GM10266 (cell line): ENCODE data around the gene SLC25A25.
A peak's percentile ranks its signal among the peaks of the same experiment; 100 is the strongest.

ENCODE experiments used
- DNase-seq: peaks from one replicate; pipeline ENCODE4 v3.0.0; 2012; ENCODE audit errors: extremely low spot score
- TF ChIP-seq, protein P1 (sequence below): IDR thresholded peaks from 2 replicates; pipeline ENCODE4 v1.5.1; 2012; ENCODE audit warnings: mild to moderate bottlenecking, low read depth; ENCODE audit not compliant: control insufficient read depth, insufficient read depth; ENCODE audit errors: missing control alignments

Gene SLC25A25

DNA sequence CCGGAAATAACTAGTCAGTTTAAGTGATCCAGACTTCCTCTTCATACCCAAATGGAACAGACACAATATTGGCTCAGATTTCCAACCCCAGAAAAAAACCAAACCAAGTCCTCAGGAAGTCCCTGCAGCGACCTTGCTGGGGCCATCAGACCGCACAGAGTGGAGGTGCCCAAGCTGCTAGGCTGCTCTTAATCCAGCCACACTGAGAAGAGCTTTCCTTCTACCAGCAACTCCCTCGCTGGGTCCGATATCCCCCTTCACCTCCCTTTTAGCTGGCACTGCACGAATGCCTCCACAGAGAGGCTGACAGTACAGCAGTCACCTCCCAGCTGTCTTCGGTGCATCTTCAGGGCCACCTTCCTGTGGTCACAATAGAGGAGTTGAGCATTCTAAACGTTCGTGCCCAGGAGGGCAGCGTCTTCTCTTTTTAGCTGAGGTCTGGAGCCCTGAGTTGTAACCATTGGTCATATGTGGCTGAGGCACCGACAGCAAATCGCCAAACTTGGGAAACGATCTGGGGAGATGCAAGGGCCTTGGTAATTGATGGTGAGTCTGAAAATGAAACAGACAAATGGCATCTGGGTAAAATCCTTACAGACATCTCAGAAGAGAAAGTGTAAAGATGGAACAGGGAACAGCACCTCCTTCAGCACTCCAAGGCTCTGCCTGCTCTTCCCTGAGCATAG, 6.6 kb upstream of the SLC25A25 start:
- no peak for DNase-seq
- TF ChIP-seq, protein P1, sequence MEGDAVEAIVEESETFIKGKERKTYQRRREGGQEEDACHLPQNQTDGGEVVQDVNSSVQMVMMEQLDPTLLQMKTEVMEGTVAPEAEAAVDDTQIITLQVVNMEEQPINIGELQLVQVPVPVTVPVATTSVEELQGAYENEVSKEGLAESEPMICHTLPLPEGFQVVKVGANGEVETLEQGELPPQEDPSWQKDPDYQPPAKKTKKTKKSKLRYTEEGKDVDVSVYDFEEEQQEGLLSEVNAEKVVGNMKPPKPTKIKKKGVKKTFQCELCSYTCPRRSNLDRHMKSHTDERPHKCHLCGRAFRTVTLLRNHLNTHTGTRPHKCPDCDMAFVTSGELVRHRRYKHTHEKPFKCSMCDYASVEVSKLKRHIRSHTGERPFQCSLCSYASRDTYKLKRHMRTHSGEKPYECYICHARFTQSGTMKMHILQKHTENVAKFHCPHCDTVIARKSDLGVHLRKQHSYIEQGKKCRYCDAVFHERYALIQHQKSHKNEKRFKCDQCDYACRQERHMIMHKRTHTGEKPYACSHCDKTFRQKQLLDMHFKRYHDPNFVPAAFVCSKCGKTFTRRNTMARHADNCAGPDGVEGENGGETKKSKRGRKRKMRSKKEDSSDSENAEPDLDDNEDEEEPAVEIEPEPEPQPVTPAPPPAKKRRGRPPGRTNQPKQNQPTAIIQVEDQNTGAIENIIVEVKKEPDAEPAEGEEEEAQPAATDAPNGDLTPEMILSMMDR = no peak

DNA sequence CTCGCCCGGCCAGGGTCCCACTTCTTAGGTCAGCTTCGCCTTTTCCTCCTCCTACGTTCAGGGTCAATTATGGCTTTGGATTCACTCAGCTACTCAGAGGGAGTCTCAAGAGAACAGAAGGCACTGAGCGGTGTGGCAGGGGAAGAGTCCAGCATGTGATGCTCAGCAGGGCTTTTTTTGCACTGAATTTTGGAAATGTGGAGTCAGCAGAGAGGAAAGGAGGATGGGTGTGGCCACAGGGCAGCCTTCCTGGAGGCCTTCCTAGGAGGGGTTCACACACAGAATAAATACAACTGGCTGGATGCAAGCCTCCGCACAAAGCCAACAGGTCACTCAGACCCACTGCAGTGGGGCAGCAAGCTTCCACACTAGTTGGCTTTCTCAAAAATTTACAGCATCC, 5.8 kb upstream of the SLC25A25 start:
- no peak for DNase-seq
- TF ChIP-seq, protein P1 = no peak

DNA sequence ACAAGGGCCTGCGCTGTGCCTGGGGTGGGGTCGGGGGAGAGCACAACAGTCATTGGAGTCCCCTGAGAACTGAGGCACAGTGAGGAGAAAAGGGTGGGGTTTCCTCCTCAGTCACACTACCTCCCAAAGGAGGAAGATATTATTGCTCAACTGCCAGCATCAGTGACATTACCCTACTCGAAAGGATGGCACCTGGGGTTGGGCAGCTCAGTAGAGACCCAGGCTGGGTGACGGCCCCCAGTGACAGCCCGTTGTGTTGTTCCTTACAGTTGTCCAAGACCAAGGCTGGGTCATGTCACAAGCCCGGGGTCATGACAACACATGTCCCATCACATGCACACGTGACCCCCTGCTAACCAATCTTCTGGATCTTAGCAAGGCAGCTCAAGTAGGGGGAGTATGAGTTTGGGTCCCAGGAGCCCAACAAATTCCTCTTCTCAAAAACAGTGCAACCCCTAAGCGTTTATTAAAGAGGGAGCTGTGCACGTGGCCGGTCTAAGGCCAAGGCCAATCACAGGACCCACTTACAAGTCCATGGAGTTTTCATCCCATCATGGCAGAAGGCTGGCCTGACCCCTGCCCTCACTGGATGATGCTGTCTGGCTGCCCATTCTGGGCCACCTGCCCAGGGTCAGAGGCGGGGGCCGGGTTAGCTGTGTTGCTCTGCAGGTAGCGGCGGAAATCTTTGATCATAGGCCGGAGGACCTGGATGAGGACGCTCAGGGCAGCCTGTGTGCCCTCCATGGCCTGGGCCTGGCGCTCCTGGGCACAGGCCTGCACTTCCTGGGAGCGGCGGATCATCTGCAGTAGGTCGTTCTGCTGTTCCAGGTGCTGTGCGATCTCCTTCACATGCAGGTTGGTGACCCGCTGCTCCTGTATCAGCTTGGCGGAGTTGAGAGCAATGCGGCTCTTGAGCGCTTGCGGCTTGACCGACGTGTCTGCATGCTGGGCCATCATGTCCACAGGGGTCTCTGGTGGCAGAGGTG, 4.9 kb upstream of the SLC25A25 start:
- TF ChIP-seq, protein P1 = no peak
- DNase-seq = no peak

DNA sequence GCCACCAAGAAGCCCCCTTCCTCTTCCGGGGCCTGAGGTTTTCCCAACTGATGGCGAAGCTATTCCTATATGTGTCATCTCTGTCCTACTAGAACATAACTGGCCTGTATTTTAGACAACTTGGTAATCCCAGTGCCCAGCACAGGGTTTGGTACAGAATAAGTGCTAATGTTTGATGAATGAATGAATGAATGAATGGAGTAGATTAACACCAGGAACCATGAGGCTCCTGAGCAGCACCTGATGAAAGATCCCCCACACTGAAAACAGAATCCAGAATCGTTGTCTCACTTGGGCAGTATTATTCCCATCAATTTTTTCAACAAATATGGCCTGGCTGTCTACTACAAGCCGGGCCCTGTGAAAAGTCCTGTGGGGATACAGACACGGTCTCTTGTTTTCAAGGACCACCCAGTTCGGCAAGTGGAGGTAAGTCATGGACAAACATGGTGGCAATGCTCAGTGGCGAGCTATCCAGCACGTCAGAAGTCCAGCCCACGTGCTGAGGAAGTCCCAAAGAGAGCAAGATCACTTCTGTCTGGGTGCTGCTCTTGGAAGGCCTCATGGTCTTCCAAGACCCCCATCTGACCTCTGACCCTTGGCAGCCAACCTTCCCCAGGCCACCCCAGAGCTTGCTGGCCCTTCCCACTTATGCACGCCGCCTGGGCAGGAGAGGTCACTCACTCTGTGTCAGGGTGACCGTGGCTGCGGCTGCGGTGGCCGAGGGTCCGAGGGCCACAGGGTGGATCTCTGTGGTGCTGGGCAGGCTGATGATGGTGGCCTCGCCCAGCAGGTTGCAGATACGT, 1.9 kb upstream of the SLC25A25 start:
- TF ChIP-seq, protein P1 = no peak
- no peak for DNase-seq

DNA sequence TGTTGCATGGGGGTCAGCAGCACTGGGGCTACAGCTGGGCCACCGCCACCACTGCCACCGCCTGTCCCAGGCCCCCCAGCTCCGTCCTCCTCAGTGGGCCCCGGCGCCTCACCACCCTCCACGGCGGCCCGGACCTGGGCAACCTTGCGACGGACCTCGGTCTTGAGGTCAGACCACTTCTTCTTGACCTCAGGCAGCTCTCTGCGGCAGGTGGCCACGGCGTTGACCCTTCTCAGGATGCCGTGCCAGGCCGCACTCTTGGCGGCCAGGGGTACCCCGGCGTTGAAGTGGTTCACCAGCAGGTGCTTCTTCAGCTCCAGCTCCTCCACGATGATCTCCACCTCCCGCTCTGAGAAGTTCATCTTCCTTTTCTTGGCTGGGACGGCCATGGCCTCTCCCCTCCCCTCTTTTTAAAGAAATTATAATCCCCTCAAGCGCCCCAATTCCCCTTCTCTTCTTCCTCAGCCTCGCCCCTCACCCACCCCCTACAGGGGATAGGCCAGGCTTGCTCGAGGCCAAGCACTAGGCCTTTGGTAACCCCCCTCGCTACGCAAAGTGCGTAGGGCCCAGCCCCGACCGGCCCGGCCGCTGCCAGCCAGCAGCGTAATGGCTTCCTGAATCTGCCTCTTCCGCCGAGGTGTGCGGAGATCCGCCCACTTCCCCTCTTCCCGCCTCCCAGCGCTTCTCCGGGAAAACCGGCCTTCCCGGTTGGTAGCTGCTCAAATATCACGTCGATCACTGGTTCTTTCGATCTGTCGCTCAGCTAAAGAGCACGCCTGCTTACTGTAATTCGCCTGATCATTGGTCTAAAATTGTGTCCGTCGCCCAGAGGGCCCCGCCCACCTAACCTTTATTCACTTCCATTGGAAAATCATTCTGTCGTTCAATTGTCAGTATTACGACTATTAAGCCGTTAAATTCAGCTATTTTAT, 1.1 kb upstream of the SLC25A25 start, which contains the start of gene NAIF1:
Gene NAIF1 (minus strand): TSS at position 608 of the 932 bp plus-strand sequence. CDS start 219 bp downstream, at position 389.
- peak; percentile 97 for DNase-seq
- TF ChIP-seq, protein P1 = no peak
